DMS53 treated with DMSO at 0.1 percent for 48 hours (cell line): ENCODE results near the gene POU6F2.
"Not testable (repeated sequence)": the region's sequence is repeated elsewhere in the genome, so short reads cannot be mapped to it uniquely, and the experiment has no call there.

Source experiments
- DNase-seq: peaks from one replicate; lab custom pipeline; 2025; ENCODE audit not compliant: unreplicated experiment; lab: John Stamatoyannopoulos, UW

Gene POU6F2

DNA sequence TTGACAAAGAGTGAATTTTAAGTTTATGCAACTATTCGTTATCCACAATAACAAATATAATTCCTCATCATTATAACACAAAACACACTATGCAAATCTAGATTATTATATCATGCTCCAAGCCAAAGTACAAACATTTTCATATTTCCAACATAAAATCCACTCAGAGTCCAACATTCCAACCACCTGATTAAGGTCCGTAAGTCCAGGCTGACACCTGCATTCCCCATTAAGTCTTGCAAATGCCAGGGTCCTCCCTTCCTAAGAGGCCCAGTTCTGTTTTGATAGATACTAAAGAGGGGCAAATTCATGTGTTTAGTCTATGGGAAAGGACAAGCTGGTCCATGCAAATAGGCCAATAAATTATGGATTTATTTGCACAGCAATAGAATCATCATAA, 206.1 kb downstream of the POU6F2 start:
- no peak for DNase-seq

DNA sequence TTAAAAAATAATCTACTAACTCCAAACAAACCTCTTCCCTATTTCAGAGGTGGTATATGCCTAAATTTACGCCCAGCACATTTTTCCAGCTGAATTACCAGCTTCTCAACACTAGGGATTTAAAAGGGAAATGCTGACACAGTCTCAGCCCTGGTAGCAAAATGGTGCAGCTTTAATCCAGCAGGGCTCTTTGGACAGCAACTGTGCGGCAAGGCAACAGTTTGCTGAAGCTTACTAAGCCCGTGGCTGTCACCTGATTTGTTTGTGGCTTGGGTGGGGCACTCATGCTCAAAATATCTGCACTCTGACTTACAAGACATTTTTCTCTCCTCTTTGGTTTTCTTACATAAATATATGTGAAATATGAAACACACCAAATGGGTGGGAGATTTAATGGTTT, 206.7 kb downstream of the POU6F2 start:
- no peak for DNase-seq

GRCh38 chr7:39186131-39186530, 208.4 kb downstream of the POU6F2 start:
- DNase-seq = no peak

DNA sequence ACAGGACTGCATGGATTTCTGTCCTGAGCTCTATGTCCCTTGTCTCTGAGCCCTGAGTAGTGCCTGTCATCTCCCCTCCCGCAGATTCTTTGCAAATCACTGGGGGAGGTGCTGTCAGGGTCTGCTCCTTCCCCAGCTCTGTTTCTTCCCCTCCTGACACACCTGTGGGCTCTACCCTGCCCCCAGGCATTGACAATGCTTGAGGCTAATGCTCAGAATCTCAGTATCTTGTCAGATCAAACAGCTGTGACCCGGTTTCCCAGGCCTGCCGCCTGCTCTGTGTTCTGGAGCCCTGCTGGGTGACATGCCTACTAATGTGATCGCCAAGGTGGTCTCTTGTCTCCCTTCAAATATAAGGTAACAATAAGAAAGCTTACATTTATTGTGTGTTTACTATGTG, 209.0 kb downstream of the POU6F2 start:
- DNase-seq = no peak

DNA sequence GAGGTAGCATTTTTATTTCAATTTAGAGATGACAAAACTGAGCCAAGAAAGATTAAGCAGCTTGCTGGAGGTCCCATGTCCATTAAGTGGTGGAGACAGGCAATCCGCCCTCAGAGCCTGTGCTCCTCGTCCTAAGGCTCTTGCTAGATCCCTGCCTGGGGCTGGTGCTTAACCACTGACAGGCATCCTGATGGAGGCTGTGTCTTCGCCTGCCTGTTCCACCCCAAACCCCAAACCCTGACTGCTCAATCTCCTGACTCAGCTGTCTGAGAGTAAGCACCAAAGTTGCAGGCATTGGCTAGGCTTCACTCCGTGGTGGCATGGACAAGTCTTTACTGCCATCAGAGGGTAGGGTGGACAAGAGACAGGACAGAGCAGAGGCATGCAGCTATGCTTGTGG, 209.4 kb downstream of the POU6F2 start:
- no peak for DNase-seq

- DNase-seq = no peak
Measured at GRCh38 chr7:39192476-39192875, 214.8 kb downstream of the POU6F2 start.

DNA sequence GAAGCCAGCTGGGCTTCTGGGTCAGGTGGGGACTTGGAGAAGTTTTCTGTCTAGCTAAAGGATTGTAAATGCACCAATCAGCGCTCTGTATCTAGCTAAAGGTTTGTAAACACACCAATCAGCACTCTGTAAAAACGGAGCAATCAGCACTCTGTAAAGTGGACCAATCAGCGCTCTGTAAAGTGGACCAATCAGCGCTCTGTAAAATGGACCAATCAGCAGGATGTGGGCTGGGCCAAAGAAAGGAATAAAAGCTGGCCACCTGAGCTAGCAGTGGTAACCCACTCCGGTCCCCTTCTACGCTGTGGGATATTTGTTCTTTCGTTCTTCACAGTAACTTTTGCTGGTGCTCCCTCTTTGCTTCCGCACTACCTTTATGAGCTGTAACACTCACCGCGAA, 216.7 kb downstream of the POU6F2 start:
- not testable (repeated sequence) for DNase-seq

- DNase-seq = no peak
Measured at GRCh38 chr7:39195967-39196366, 218.3 kb downstream of the POU6F2 start.

DNA sequence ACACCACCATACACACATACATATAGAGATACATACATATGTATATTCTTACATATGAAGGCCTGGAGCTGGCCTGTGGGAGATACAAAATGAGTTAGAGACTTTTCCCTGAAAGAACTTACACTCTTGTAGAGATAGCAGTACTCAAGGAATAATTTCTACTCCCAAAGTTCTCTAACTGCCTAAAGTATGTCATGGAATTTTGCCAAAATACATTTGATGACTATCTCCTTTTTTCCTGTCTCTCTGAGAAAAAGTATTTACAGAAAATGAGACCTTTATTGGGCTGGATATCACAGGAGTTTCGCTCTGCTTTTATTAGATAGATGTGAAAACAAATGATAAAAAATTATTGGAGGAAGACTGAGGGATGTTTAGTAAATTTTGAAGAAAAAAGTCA, 220.1 kb downstream of the POU6F2 start:
- DNase-seq = no peak

DNA sequence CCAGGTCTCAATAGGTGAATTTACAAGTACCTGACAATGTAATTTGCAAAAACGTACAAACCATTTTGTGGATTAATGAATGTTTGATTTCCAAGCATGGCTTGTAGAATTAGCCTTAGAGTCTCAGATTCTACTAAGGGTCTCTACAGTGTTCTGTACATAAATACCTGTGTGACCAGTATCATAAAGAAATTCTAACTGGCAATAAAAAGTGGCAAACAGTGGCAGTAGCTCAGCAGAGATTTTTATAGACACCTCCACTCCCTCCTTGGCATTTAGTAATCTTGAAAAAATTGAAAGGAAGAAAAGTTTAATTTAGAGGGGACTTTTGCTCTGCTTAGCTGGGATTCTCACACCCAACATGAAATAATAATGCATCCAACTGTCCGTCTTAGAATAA, 220.8 kb downstream of the POU6F2 start:
- DNase-seq = no peak

GRCh38 chr7:39199006-39199405, 221.3 kb downstream of the POU6F2 start:
- no peak for DNase-seq

GRCh38 chr7:39199951-39200350, 222.2 kb downstream of the POU6F2 start:
- no peak for DNase-seq

GRCh38 chr7:39202041-39202440, 224.3 kb downstream of the POU6F2 start:
- no peak for DNase-seq

- DNase-seq = no peak
Measured at GRCh38 chr7:39210362-39210761, 232.7 kb downstream of the POU6F2 start.

DNA sequence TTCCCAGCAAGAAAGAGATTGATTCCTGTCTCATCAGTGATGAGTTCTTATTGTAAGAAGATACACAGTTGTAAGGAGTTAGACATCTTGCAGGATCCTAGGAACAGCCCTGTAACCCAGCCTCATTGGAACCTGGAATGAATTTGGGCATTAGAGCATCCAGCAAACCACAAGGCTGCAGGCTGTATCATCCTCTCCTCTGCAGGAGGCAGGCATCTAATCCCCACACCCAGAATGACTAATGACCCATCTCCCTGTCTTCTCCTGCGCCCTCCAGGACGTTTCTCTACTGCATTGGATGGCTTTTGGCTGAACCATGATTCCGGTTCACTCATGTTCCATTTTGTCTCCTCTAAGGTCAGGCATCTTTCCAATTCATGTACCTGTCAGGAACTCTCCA, 233.9 kb downstream of the POU6F2 start:
- no peak for DNase-seq

GRCh38 chr7:39212876-39213275, 235.2 kb downstream of the POU6F2 start:
- no peak for DNase-seq

- no peak for DNase-seq
Measured at GRCh38 chr7:39217783-39218182, 240.1 kb downstream of the POU6F2 start.

GRCh38 chr7:39219869-39220268, 242.2 kb downstream of the POU6F2 start:
- DNase-seq = no peak

DNA sequence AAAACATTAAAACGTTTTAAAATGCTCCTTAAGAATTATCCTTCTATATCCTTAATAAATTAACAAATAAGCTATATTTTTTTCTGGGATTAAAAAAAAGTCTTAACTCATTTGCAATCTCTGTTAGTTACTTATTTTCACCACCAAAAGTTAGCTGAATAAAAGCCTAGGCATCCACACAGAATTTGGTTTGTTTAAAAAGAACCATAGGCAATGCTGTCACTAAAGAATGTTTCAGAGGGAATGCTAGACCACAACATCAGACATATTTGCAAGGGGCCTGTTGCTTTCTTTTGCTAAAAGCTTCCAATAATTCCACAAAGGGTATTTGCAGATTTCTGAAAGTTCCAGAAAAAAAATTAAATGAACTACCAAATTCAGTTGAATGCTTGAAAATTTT, 244.2 kb downstream of the POU6F2 start:
- no peak for DNase-seq

GRCh38 chr7:39228946-39229345, 251.2 kb downstream of the POU6F2 start:
- no peak for DNase-seq

GRCh38 chr7:39233851-39234529, 256.3 kb downstream of the POU6F2 start:
- DNase-seq = no peak

DNA sequence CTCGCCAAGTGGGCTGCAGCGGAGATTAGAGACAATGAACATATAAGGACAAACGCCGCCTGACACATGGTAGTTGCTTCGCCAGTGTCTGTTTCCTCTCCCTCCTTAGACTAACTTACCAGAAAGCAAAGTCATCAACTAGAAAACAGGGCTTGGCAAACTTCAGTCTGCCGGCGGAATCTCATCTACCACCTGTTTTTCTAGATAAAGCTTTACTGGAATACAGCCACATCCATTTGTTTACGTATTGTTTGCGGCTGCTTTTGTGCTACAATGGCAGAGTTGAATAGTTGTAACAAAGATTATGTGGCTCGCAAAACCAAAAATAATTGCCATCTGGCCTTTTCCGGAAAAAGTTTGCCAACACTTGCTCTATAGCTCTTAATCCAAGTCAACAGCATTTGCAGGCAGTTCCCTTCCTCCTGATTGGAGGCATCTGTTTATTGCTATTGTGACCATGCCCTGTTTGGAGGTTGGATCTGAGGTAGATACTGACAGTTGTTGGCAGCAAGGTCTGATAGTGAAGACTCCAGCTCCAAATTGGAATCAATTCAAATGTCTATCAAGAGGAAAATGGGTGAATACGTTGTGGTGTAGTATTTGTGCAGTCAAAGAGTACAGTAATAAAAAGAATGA, 260.6 kb downstream of the POU6F2 start:
- no peak for DNase-seq

GRCh38 chr7:39240864-39241263, 263.2 kb downstream of the POU6F2 start:
- DNase-seq = no peak
